GM19452 (cell line): ENCODE results near the gene IMPA2.
"Not testable (repeated sequence)": the region's sequence is repeated elsewhere in the genome, so short reads cannot be mapped to it uniquely, and the experiment has no call there.

Experiments used
- ATAC-seq: cut with Tn5 transposase; IDR thresholded peaks from one replicate; pipeline ENCODE4 v1.9.1; 2021; ENCODE audit not compliant: unreplicated experiment

Gene IMPA2

GRCh38 chr18:12027046-12027445 lies 45.7 kb downstream of the IMPA2 start:
- no peak for ATAC-seq

- no peak for ATAC-seq
These were observed 46.2 kb downstream of the IMPA2 start for GRCh38 chr18:12027480-12027879.

GRCh38 chr18:12028040-12028628 lies 46.8 kb downstream of the IMPA2 start:
- ATAC-seq = no peak

GRCh38 chr18:12028674-12029073 lies 47.4 kb downstream of the IMPA2 start:
- no peak for ATAC-seq

- ATAC-seq = no peak
These were observed 48.7 kb downstream of the IMPA2 start for GRCh38 chr18:12029786-12030584.

- ATAC-seq = no peak
These were observed 49.4 kb downstream of the IMPA2 start for GRCh38 chr18:12030670-12031069.

GRCh38 chr18:12031181-12031580 lies 49.9 kb downstream of the IMPA2 start:
- no peak for ATAC-seq

GRCh38 chr18:12031846-12032245 lies 50.5 kb downstream of the IMPA2 start:
- no peak for ATAC-seq

- no peak for ATAC-seq
These were observed 51.7 kb downstream of the IMPA2 start for GRCh38 chr18:12032786-12033642.

GRCh38 chr18:12033643-12034025 lies 52.3 kb downstream of the IMPA2 start:
- ATAC-seq = no peak

- ATAC-seq = no peak
These were observed 53.2 kb downstream of the IMPA2 start for GRCh38 chr18:12034241-12035100.

GRCh38 chr18:12035481-12035880 lies 54.2 kb downstream of the IMPA2 start:
- no peak for ATAC-seq

- no peak for ATAC-seq
These were observed 55.0 kb downstream of the IMPA2 start for GRCh38 chr18:12036201-12036751.

GRCh38 chr18:12038082-12038638 lies 56.9 kb downstream of the IMPA2 start:
- peak; percentile 12 for ATAC-seq

GRCh38 chr18:12038639-12039539 lies 57.6 kb downstream of the IMPA2 start:
- ATAC-seq = peak; percentile 84

- not testable (repeated sequence) for ATAC-seq
These were observed 58.2 kb downstream of the IMPA2 start for GRCh38 chr18:12039540-12039930.

GRCh38 chr18:12041561-12041960 lies 60.3 kb downstream of the IMPA2 start:
- no peak for ATAC-seq

GRCh38 chr18:12043811-12044210 lies 62.5 kb downstream of the IMPA2 start:
- ATAC-seq = no peak

GRCh38 chr18:12044591-12044990 lies 63.3 kb downstream of the IMPA2 start:
- no peak for ATAC-seq
